Brain microvascular endothelial cell (primary cell): ENCODE measurements around the gene R3HCC1L.

Experiments used
- DNase-seq: peaks from one replicate; pipeline ENCODE4 v3.0.0-alpha.2; 2020
- H3K27ac ChIP-seq: fragments of 250-450 bp; sonication (Bioruptor Pico); 2 replicates; pipeline ENCODE4 v1.5.1; 2020; ENCODE audit warnings: mild to moderate bottlenecking, moderate library complexity
- H3K27me3 ChIP-seq: fragments of 250-450 bp; sonication (Bioruptor Pico); replicated peaks from 2 replicates; pipeline ENCODE4 v1.5.1; 2020; ENCODE audit warnings: mild to moderate bottlenecking
- H3K36me3 ChIP-seq: fragments of 250-450 bp; sonication (Bioruptor Pico); replicated peaks from 2 replicates; pipeline ENCODE4 v1.5.1; 2020; ENCODE audit warnings: mild to moderate bottlenecking
- H3K4me3 ChIP-seq: 2 replicates; pipeline ENCODE4 v1.5.1; 2011; ENCODE audit warnings: low read depth, mild to moderate bottlenecking, control low read depth, low read length, moderate library complexity
- in situ Hi-C: cut with HindIII; loops from 2 replicates; pipeline ENCODE4 v1.10.0; 2017; ENCODE audit warnings: low sequenced_read_pairs, low pct_ligation_motif_present
- TF ChIP-seq, protein P1 (sequence below): IDR thresholded peaks from 2 replicates; pipeline ENCODE4 v1.5.1; 2011; ENCODE audit warnings: low read depth, mild to moderate bottlenecking, moderate library complexity, low read length, control low read depth, inconsistent platforms; ENCODE audit errors: missing control alignments

Gene R3HCC1L

GRCh38 chr10:98270073-98270740 is 135.8 kb downstream of the R3HCC1L start:
- H3K27ac ChIP-seq = no peak overlapping the region
- TF ChIP-seq, protein P1, sequence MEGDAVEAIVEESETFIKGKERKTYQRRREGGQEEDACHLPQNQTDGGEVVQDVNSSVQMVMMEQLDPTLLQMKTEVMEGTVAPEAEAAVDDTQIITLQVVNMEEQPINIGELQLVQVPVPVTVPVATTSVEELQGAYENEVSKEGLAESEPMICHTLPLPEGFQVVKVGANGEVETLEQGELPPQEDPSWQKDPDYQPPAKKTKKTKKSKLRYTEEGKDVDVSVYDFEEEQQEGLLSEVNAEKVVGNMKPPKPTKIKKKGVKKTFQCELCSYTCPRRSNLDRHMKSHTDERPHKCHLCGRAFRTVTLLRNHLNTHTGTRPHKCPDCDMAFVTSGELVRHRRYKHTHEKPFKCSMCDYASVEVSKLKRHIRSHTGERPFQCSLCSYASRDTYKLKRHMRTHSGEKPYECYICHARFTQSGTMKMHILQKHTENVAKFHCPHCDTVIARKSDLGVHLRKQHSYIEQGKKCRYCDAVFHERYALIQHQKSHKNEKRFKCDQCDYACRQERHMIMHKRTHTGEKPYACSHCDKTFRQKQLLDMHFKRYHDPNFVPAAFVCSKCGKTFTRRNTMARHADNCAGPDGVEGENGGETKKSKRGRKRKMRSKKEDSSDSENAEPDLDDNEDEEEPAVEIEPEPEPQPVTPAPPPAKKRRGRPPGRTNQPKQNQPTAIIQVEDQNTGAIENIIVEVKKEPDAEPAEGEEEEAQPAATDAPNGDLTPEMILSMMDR = no peak
- no peak overlapping the region for H3K4me3 ChIP-seq
- H3K27me3 ChIP-seq = no peaks in the 10 kb centered on the region
- in situ Hi-C loops = no loop called here
- DNase-seq = no peak
- H3K36me3 ChIP-seq = no peaks in the 10 kb centered on the region

GRCh38 chr10:98270786-98271185 is 136.3 kb downstream of the R3HCC1L start:
- DNase-seq = no peak
- Histone ChIP-seq H3K36me3 (no peaks in the 10 kb centered on the region), H3K4me3 (no peak overlapping the region), H3K27ac (no peak overlapping the region), H3K27me3 (no peaks in the 10 kb centered on the region)
- TF ChIP-seq, protein P1 = no peak
- in situ Hi-C loops = no loop called here

- DNase-seq = no peak
- TF ChIP-seq, protein P1 = no peak
- in situ Hi-C loops = no loop called here
- H3K4me3 ChIP-seq = no peak overlapping the region
- no peak overlapping the region for H3K27ac ChIP-seq
- no peaks in the 10 kb centered on the region for H3K27me3 ChIP-seq
- H3K36me3 ChIP-seq = no peaks in the 10 kb centered on the region
These were observed 137.8 kb downstream of the R3HCC1L start for GRCh38 chr10:98272245-98272644.

DNA sequence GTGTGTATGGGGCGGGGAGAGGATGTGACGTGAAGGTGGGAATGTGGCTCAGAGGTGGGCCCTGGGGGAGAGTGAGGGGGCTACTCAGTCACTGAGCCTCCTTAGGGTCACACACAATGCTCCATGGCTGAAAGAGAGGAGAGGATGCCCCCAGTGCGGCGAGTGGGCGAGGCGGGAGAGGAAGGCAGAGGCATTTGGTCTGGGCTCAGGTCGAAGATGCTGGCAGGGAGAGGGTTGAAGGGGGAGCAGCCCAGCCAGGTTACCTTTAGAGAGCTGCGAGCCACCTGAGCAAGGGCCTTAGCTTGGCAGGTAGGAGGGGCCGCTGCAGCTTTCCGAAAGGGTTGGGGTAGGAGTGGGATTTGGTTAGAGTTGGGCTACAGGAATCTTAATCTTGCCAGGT is 138.2 kb downstream of the R3HCC1L start:
- in situ Hi-C loops = no loop called here
- TF ChIP-seq, protein P1 = no peak
- no peak overlapping the region for H3K4me3 ChIP-seq
- no peaks in the 10 kb centered on the region for H3K36me3 ChIP-seq
- no peaks in the 10 kb centered on the region for H3K27me3 ChIP-seq
- no peak overlapping the region for H3K27ac ChIP-seq
- no peak for DNase-seq

- Histone ChIP-seq H3K36me3 (no peaks in the 10 kb centered on the region), H3K27ac (no peak overlapping the region), H3K27me3 (no peaks in the 10 kb centered on the region), H3K4me3 (no peak overlapping the region)
- no peak for DNase-seq
- TF ChIP-seq, protein P1 = no peak
- in situ Hi-C loops = no loop called here
These were observed 138.8 kb downstream of the R3HCC1L start for GRCh38 chr10:98273057-98273850.

GRCh38 chr10:98274562-98274961 is 140.1 kb downstream of the R3HCC1L start:
- Histone ChIP-seq H3K27me3 (no peaks in the 10 kb centered on the region), H3K36me3 (no peaks in the 10 kb centered on the region), H3K4me3 (no peak overlapping the region), H3K27ac (no peak overlapping the region)
- DNase-seq = no peak
- in situ Hi-C loops = no loop called here
- TF ChIP-seq, protein P1 = no peak
